Thyroid gland (tissue), 4 donors: ENCODE measurements around the gene ZMYND10.

Source experiments
- CTCF ChIP-seq, 6 experiments: fragments of 200-600 bp in 3 of 6; fragments of 450-650 bp in 3 of 6; sonication (generic) in 3 of 6; IDR thresholded peaks; one replicate each; pipeline ENCODE4 v1.5.1; 2016 to 2019; ENCODE audit warnings: antibody characterized with exemption in 6 of 6, mild to moderate bottlenecking in 2 of 6, inconsistent platforms in 1 of 6, moderate library complexity in 1 of 6
- POLR2A ChIP-seq, 2 donors: fragments of 450-650 bp; IDR thresholded peaks; one replicate each; pipeline ENCODE4 v1.6.1; 2017; ENCODE audit warnings: antibody characterized with exemption in 2 of 2, mild to moderate bottlenecking in 2 of 2, moderate library complexity in 1 of 2

GRCh38 chr3:50354186-50354764, 8.7 kb upstream of the ZMYND10 start:
- TF ChIP-seq CTCF (IDR thresholded peaks at IDR 0.05): no peak
- no peak for TF ChIP-seq POLR2A (IDR thresholded peaks at IDR 0.05)
